ENCODE data around the gene CDC42SE1. TPM values are rescaled to one million over a fixed set of nuclear protein-coding genes. Genes with fewer than 3 reads are reported as not detected.

Gene CDC42SE1
- total RNA-seq, 1 experiment from 2014 or later, result 62.8 TPM

DNA sequence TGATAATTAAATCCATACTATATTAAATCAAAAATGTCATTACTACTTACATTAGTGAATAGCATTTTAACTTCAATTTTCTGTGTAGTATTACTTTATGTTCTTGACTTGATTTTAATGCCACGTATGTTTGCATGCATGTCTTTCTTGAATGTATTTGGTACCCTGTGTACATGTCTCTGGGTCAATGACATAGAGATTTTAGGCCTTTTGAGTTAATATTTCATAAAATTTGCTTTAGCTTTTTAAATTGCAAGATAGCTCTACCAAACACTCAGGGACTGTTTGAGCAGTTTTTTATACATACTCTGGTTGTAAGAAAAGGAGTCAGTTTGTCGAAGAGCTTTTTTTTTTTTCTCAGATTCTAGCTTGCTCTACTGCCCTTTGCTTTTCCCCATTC is 2.3 kb upstream of the CDC42SE1 start:
- no peaks in the 10 kb centered on the region for H3K27me3 ChIP-seq (ENCODE audit: insufficient read depth, low read depth)
- TF ChIP-seq EZH2 (IDR thresholded peaks at IDR 0.05; ENCODE audit: low read depth), result no peak
- TF ChIP-seq, protein P1, sequence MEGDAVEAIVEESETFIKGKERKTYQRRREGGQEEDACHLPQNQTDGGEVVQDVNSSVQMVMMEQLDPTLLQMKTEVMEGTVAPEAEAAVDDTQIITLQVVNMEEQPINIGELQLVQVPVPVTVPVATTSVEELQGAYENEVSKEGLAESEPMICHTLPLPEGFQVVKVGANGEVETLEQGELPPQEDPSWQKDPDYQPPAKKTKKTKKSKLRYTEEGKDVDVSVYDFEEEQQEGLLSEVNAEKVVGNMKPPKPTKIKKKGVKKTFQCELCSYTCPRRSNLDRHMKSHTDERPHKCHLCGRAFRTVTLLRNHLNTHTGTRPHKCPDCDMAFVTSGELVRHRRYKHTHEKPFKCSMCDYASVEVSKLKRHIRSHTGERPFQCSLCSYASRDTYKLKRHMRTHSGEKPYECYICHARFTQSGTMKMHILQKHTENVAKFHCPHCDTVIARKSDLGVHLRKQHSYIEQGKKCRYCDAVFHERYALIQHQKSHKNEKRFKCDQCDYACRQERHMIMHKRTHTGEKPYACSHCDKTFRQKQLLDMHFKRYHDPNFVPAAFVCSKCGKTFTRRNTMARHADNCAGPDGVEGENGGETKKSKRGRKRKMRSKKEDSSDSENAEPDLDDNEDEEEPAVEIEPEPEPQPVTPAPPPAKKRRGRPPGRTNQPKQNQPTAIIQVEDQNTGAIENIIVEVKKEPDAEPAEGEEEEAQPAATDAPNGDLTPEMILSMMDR (conservative IDR thresholded peaks at IDR 0.05), result no peak
- ChIA-PET POLR2A (ENCODE audit: unreplicated experiment) (interaction anchor here (0.6 to 0.7 kb wide), 2 partner anchors 12 to 25 kb away, joined by 4 to 6 read pairs; partner anchors contain the start of gene BNIPL), CTCF (interaction anchor here (0.5 to 1.0 kb wide), 4 partner anchors 8 to 806 kb away, joined by 3 read pairs; no protein-coding TSS in a partner anchor)
- no TSS peak for BruUV-seq (replicated peaks)
- H4K20me1 ChIP-seq (ENCODE audit: insufficient read depth), result peaks cover 11% of the 10 kb centered on the region; the same call in 1 of the 2 replicates
- no peak overlapping the region for H3K27ac ChIP-seq
- no peaks in the 10 kb centered on the region for H3K9me2 ChIP-seq (ENCODE audit: insufficient read depth)
- H3K79me2 ChIP-seq (ENCODE audit: low read depth), result peaks cover 27% of the 10 kb centered on the region
- no peak overlapping the region for H3K4me3 ChIP-seq
- H3K4me2 ChIP-seq, result no peak overlapping the region
- H3K9me3 ChIP-seq (ENCODE audit: insufficient read depth, low read depth), result no peaks in the 10 kb centered on the region
- H3F3A ChIP-seq (ENCODE audit: insufficient read depth, low read depth), result peaks cover 5% of the 10 kb centered on the region
- DNase-seq, result no peak
- H3K4me1 ChIP-seq (replicated peaks; ENCODE audit: insufficient read depth), result peaks cover 25% of the 10 kb centered on the region
- peaks cover 5% of the 10 kb centered on the region; the same call in 1 of the 2 replicates for H3K36me3 ChIP-seq (ENCODE audit: low read depth)
- intact Hi-C loops (cut with micrococcal nuclease; ENCODE audit: unreplicated experiment), result loop anchor here (1.0 to 10.0 kb wide), 2 partner anchors 10 to 497 kb away; no protein-coding TSS in a partner anchor
- H2AFZ ChIP-seq, result no peak overlapping the region

DNA sequence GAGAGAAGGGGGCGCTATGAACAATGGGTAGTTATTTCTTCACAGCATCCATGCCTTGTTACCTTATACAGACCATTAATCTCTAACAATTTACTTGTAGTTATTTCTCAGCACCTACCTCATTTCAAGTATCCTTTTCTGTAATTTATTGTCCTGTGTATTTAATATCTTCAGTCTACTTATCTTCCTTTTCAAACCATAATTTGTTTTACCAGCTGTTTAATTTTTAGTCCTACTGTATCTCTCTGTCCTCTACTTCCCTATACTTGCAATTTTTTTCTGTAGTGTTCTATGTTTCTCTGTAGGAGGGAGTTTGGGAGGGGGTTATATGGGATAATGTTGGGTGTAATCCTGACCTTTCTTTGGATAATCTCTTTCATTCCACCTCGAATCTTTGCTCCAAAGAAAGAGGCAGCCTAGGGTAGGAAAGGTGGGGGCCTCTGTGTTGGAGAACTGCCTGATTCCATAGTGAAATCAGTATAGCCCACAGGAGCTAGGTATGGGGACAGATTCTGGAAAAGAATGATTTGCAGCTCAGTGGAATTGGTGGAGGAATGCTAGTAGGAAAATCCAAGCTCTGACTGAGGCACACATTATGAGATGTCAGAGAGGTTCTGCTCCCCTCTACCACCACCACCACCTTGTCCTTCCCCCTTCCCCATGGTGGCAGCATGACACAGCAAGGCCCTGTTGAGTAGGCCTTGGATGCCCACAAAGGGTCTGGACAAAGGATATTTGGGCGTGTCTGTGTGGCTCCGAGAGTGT is 1.4 kb upstream of the CDC42SE1 start:
- Histone ChIP-seq H3K4me2 (peak overlapping the region; percentile 90), H3K4me1 (replicated peaks; ENCODE audit: insufficient read depth) (peaks cover 34% of the 10 kb centered on the region), H3K9me3 (ENCODE audit: insufficient read depth, low read depth) (no peaks in the 10 kb centered on the region), H2AFZ (peak overlapping the region; percentile 86), H3K27ac (no peak overlapping the region), H3K4me3 (peak overlapping the region; percentile 82), H3K79me2 (ENCODE audit: low read depth) (peaks cover 36% of the 10 kb centered on the region), H3F3A (ENCODE audit: insufficient read depth, low read depth) (peaks cover 10% of the 10 kb centered on the region), H3K9me2 (ENCODE audit: insufficient read depth) (no peaks in the 10 kb centered on the region), H3K36me3 (ENCODE audit: low read depth) (peaks cover 8% of the 10 kb centered on the region; the same call in 1 of the 2 replicates), H3K27me3 (ENCODE audit: insufficient read depth, low read depth) (no peaks in the 10 kb centered on the region), H4K20me1 (ENCODE audit: insufficient read depth) (peaks cover 14% of the 10 kb centered on the region; the same call in 1 of the 2 replicates)
- no peak for TF ChIP-seq EZH2 (IDR thresholded peaks at IDR 0.05; ENCODE audit: low read depth)
- TF ChIP-seq, protein P1 (conservative IDR thresholded peaks at IDR 0.05), result no peak
- BruUV-seq (replicated peaks), result TSS peak; percentile 45
- POLR2A ChIA-PET (ENCODE audit: unreplicated experiment), result interaction anchor here (0.6 kb wide), 1 partner anchor 76 kb away, joined by 14 read pairs; no protein-coding TSS in a partner anchor
- intact Hi-C loops (cut with micrococcal nuclease; ENCODE audit: unreplicated experiment), result loop anchor here (1.0 to 10.0 kb wide), 2 partner anchors 10 to 496 kb away; no protein-coding TSS in a partner anchor
- DNase-seq, result no peak
- CTCF ChIA-PET, result interaction anchor here (0.5 to 1.0 kb wide), 3 partner anchors 39 to 805 kb away, joined by 3 to 5 read pairs (median 3); no protein-coding TSS in a partner anchor

DNA sequence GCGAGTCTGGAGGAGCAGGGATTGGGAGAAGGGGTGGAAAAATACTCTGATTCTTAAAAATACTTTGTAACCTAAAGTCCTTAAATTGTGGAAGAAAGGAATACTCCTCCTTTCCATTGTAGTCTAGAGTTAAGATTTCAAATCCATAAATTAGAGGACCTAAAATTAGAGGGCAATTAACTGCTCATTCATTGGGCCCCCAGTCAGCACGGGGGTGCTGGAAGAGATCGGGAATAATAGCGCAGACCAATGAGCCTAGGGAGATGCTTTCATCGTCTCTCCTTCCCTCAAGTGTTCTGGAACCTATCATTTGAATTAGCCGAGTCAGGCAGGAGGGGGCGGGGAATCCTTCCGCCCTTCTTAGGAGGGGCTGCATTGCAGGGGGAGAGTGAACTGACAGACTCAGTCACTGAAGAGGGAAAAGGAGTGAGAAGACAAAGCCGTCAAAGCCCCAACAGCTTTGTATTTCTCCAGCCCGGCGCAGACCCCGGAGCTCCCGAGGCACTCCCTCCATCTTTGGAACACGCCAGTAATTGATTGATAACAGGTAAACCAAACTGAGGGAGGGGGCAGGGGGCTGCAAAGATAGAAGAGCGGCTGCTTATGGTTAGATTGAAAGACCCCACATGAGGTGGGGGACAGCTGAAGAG is 710 bp upstream of the CDC42SE1 start, which contains the start of gene MLLT11:
MLLT11 (plus strand) TSS at position 391 of the 650 bp plus-strand sequence. CDS start 6,828 bp downstream, outside the sequence.
- Histone ChIP-seq H3K4me3 (peak within 1 kb of the TSS; percentile 82), H3K36me3 (ENCODE audit: low read depth) (peaks cover 13% of the 10 kb centered on the region; the same call in 1 of the 2 replicates), H3K9me3 (ENCODE audit: insufficient read depth, low read depth) (no peaks in the 10 kb centered on the region), H3K27me3 (ENCODE audit: insufficient read depth, low read depth) (no peaks in the 10 kb centered on the region), H3K4me2 (peak within 1 kb of the TSS; percentile 90), H3K9me2 (ENCODE audit: insufficient read depth) (no peaks in the 10 kb centered on the region), H3K4me1 (replicated peaks; ENCODE audit: insufficient read depth) (peaks cover 41% of the 10 kb centered on the region), H2AFZ (peak within 1 kb of the TSS; percentile 86), H3K27ac (no peak within 1 kb of the TSS), H4K20me1 (ENCODE audit: insufficient read depth) (peaks cover 14% of the 10 kb centered on the region; the same call in 1 of the 2 replicates), H3K79me2 (ENCODE audit: low read depth) (peaks cover 43% of the 10 kb centered on the region), H3F3A (ENCODE audit: insufficient read depth, low read depth) (peaks cover 10% of the 10 kb centered on the region)
- intact Hi-C loops (cut with micrococcal nuclease; ENCODE audit: unreplicated experiment), result loop anchor here (10.0 kb wide), 1 partner anchor 495 kb away; no protein-coding TSS in a partner anchor
- POLR2A ChIA-PET (ENCODE audit: unreplicated experiment), result interaction anchor here (0.6 kb wide), 1 partner anchor 75 kb away, joined by 14 read pairs; no protein-coding TSS in a partner anchor
- CTCF ChIA-PET, result interaction anchor here (0.7 kb wide), 1 partner anchor 39 kb away, joined by 5 read pairs; no protein-coding TSS in a partner anchor
- BruUV-seq (replicated peaks), result no TSS peak
- DNase-seq, result no peak
- no peak for TF ChIP-seq EZH2 (IDR thresholded peaks at IDR 0.05; ENCODE audit: low read depth)
- TF ChIP-seq, protein P1 (conservative IDR thresholded peaks at IDR 0.05), result no peak

Measured in PC-9 (cell line).